Measurements from ENCODE around the gene RGS12.

The RGS12 gene

GRCh38 chr4:3323071-3323481 is 30.3 kb downstream of the RGS12 start:
- DNase-seq (ENCODE audit: insufficient read length, low spot score) (no peak), FAIRE-seq (no peak)
- TF ChIP-seq CTCF (IDR thresholded peaks at IDR 0.05; ENCODE audit: insufficient read depth, missing control alignments) = no peak

- no peak for TF ChIP-seq CTCF (IDR thresholded peaks at IDR 0.05; ENCODE audit: insufficient read depth, missing control alignments)
- no peak for DNase-seq (ENCODE audit: insufficient read length, low spot score)
- no peak for FAIRE-seq
Measured at GRCh38 chr4:3324093-3324815, 31.4 kb downstream of the RGS12 start.

GRCh38 chr4:3328814-3329663 is 36.2 kb downstream of the RGS12 start:
- FAIRE-seq = no peak
- DNase-seq (ENCODE audit: insufficient read length, low spot score) = no peak
- TF ChIP-seq CTCF (IDR thresholded peaks at IDR 0.05; ENCODE audit: insufficient read depth, missing control alignments) = no peak

- no peak for TF ChIP-seq CTCF (IDR thresholded peaks at IDR 0.05; ENCODE audit: insufficient read depth, missing control alignments)
- FAIRE-seq = no peak
- DNase-seq (ENCODE audit: insufficient read length, low spot score) = no peak
Measured at GRCh38 chr4:3329887-3330286, 37.1 kb downstream of the RGS12 start.

DNA sequence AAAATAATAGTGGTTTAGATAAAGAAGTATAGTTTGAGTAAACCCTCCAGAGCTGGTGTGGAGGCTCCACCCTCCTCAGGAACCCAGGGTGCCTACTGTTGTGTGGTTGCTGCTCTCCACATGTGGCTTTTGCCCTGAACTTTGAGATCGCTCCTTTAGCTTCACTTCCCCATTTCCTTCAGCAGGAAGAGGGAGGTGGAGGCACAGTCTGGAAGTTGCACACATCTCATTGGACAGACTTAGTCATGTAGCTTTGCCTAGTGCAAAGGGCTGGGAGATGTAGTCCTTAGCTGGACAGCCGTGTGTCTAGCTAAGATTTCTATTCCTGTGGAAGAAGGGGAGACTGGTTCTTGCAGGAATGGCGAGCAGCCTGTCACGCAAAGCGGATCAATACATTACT is 37.9 kb downstream of the RGS12 start:
- TF ChIP-seq CTCF (IDR thresholded peaks at IDR 0.05; ENCODE audit: insufficient read depth, missing control alignments) = no peak
- DNase-seq (ENCODE audit: insufficient read length, low spot score) (no peak), FAIRE-seq (no peak)

DNA sequence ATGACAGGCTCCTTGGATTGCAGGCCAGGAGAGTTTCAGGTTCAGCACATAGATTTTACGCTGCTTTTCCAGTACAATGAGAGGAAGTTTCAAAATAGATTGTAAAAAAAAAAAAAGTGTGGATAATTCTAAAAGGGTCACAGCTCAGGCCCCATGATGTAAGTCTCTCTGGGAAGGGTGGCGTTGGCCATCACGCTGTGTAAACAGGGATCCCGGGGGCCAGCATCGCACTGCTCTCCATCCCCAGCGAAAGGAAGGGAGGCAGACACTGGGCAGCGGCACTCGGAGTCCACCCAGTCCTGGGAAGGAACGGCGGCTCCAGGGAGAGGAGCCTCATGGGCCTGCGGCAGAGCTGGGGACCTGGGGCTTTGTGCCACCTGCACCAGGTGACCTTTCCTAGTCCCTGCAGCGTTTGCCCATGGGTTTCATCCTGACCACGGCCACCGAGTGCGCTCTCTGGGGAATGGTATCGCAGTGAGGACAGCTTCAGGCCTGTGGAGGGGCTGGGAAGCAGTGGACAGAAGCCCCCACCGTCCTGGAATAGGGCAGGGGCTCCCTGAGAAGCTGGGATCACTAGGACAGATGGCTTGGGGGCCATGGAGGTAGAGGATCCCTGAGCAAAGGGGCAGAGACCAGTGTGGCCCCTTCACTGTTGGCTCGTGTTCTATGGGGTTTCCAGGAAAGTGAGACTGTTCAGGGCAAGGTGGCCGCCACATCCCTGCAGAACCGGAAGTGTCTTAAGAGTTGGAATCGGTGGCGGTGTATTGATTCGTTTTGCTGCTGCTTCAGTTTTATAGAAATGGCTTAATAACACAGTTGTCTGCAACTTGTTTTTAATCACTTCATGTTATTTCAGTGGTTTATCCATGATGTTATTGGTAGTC is 38.9 kb downstream of the RGS12 start:
- no peak for TF ChIP-seq CTCF (IDR thresholded peaks at IDR 0.05; ENCODE audit: insufficient read depth, missing control alignments)
- DNase-seq (ENCODE audit: insufficient read length, low spot score) (no peak), FAIRE-seq (no peak)
